ENCODE measurements around the gene MSANTD2. TPM values are rescaled to one million over a fixed set of nuclear protein-coding genes. Genes with fewer than 3 reads are reported as not detected.

MSANTD2 gene
- total RNA-seq, 1 donor from 2014 or later, result 18.7 TPM

DNA sequence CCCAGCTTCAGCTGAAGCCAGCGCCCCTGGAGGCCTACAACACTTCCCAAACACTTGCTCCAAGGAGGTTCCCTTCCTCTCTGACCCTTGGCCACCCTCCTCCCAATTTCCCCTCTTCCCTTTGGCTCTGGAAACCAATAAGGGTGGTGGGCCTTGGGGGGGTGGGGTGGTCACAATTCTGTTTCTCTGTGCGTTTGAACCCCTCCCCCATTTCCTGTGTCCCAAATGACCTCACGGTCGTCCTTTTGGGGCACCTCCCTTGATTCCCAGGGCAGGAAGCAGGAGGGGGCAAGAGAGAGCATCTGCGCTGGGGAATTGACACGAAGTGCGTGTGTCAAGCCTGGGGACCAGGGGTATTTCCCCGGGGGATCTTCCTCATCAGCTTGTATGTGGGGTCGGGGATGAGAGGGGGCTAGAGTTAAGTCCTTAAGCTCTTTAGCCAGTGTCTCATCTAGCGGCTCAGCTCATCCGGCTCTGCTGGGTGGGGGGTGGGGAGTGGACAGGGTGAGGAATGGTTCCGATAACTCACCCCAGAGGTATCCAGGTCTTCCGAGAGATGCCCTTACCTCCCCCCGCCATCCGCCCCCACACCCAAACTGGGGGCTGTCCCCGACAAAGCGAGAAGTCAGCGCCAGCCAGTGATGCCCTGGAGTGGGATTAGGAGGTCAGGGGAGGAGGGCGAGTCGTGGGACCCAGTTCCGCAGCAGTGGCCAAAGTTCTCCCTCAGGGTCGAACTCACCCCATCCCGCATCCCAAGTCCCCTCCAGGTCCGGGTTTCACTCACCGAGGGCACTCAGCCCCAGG, 38.7 kb downstream of the MSANTD2 start:
- no peak overlapping the region for H3K4me3 ChIP-seq (ENCODE audit: insufficient read depth, low read depth, low read length)
- no peak overlapping the region for H3K27ac ChIP-seq (ENCODE audit: low read depth, low read length)

DNA sequence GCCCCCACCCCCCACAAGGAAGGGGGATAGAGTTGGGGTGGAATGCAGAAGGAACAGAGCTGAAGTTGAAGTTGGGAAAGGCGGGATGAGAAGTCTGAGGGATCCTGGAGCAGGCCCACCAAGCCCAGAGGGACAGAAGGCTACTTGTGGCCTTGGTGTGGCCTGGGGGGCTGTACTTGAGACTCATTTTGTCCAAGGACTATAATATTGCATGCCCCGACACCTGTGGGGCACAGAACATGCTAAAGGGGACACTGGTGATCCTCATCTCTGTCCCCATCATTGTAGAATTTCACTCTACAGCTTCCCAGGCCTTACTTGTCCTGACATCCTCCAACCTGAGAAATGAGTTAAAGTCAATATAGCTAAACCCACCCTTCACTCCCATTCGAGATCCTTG, 39.4 kb downstream of the MSANTD2 start:
- H2AFZ ChIP-seq (ENCODE audit: low read depth, low read length), result no peak overlapping the region
- no peak overlapping the region for H3K4me3 ChIP-seq (ENCODE audit: insufficient read depth, low read depth, low read length)
- H3K36me3 ChIP-seq (ENCODE audit: insufficient read depth, low read length), result peaks cover 4% of the 10 kb centered on the region
- peaks cover 36% of the 10 kb centered on the region for H4K20me1 ChIP-seq (ENCODE audit: insufficient read depth, low read length)
- no peak overlapping the region for H3K27ac ChIP-seq (ENCODE audit: low read depth, low read length)
- H3K79me2 ChIP-seq (ENCODE audit: insufficient read depth, low read length), result no peaks in the 10 kb centered on the region
- peaks cover 34% of the 10 kb centered on the region for H3K27me3 ChIP-seq (ENCODE audit: insufficient read depth, low read length)
- no peak overlapping the region for H3K9ac ChIP-seq (ENCODE audit: low read length)
- Mint-ChIP-seq H3K36me3 (ENCODE audit: low read depth, unreplicated experiment) (peaks cover 12% of the 10 kb centered on the region), H3K27me3 (ENCODE audit: low read depth, unreplicated experiment) (peaks cover 41% of the 10 kb centered on the region), H3K4me3 (ENCODE audit: unreplicated experiment) (peak overlapping the region; percentile 76), H3K9me3 (ENCODE audit: unreplicated experiment) (no peaks in the 10 kb centered on the region), H3K27ac (ENCODE audit: unreplicated experiment) (no peak overlapping the region), H3K4me1 (ENCODE audit: low read depth, unreplicated experiment) (peaks cover 16% of the 10 kb centered on the region)
- TF ChIP-seq CTCF (IDR thresholded peaks at IDR 0.05; ENCODE audit: insufficient read depth, low read depth, low read length) (no peak), EZH2 (IDR thresholded peaks at IDR 0.05; ENCODE audit: insufficient read depth, low read length) (no peak)
- no peak overlapping the region for H3K4me2 ChIP-seq (ENCODE audit: low read length)
- FAIRE-seq (no peak), DNase-seq (ENCODE audit: low read depth) (no peak)
- peaks cover 14% of the 10 kb centered on the region for H3K4me1 ChIP-seq (ENCODE audit: insufficient read depth, low read length)
- no peaks in the 10 kb centered on the region for H3K9me3 ChIP-seq (ENCODE audit: insufficient read depth, low read depth, low read length)

More for the DNA sequence above, 38.7 kb downstream of the MSANTD2 start:
- peak overlapping the region; percentile 95 for H3K4me2 ChIP-seq (ENCODE audit: low read length)
- Mint-ChIP-seq H3K36me3 (ENCODE audit: low read depth, unreplicated experiment) (peaks cover 12% of the 10 kb centered on the region), H3K9me3 (ENCODE audit: unreplicated experiment) (no peaks in the 10 kb centered on the region), H3K27ac (ENCODE audit: unreplicated experiment) (peak overlapping the region; percentile 47), H3K4me3 (ENCODE audit: unreplicated experiment) (peak overlapping the region; percentile 76), H3K4me1 (ENCODE audit: low read depth, unreplicated experiment) (peaks cover 16% of the 10 kb centered on the region), H3K27me3 (ENCODE audit: low read depth, unreplicated experiment) (peaks cover 34% of the 10 kb centered on the region)
- H3K4me1 ChIP-seq (ENCODE audit: insufficient read depth, low read length), result peaks cover 14% of the 10 kb centered on the region
- no peak for FAIRE-seq
- H3K36me3 ChIP-seq (ENCODE audit: insufficient read depth, low read length), result peaks cover 4% of the 10 kb centered on the region
- H2AFZ ChIP-seq (ENCODE audit: low read depth, low read length), result no peak overlapping the region
- H3K79me2 ChIP-seq (ENCODE audit: insufficient read depth, low read length), result no peaks in the 10 kb centered on the region
- H4K20me1 ChIP-seq (ENCODE audit: insufficient read depth, low read length), result peaks cover 36% of the 10 kb centered on the region
- no peaks in the 10 kb centered on the region for H3K9me3 ChIP-seq (ENCODE audit: insufficient read depth, low read depth, low read length)
- H3K27me3 ChIP-seq (ENCODE audit: insufficient read depth, low read length), result peaks cover 30% of the 10 kb centered on the region
- DNase-seq (ENCODE audit: low read depth), result no peak
- no peak for TF ChIP-seq EZH2 (IDR thresholded peaks at IDR 0.05; ENCODE audit: insufficient read depth, low read length)
- no peak for TF ChIP-seq CTCF (IDR thresholded peaks at IDR 0.05; ENCODE audit: insufficient read depth, low read depth, low read length)
- no peak overlapping the region for H3K9ac ChIP-seq (ENCODE audit: low read length)

GRCh38 chr11:124760205-124760652, 40.0 kb downstream of the MSANTD2 start:
- peaks cover 34% of the 10 kb centered on the region for H3K27me3 ChIP-seq (ENCODE audit: insufficient read depth, low read length)
- peaks cover 36% of the 10 kb centered on the region for H4K20me1 ChIP-seq (ENCODE audit: insufficient read depth, low read length)
- no peaks in the 10 kb centered on the region for H3K9me3 ChIP-seq (ENCODE audit: insufficient read depth, low read depth, low read length)
- DNase-seq (ENCODE audit: low read depth) (no peak), FAIRE-seq (no peak)
- H3K4me2 ChIP-seq (ENCODE audit: low read length), result no peak overlapping the region
- peaks cover 42% of the 10 kb centered on the region for H3K27me3 Mint-ChIP-seq (ENCODE audit: low read depth, unreplicated experiment)
- no peak overlapping the region for H3K9ac ChIP-seq (ENCODE audit: low read length)
- no peak overlapping the region for H3K27ac ChIP-seq (ENCODE audit: low read depth, low read length)
- H3K36me3 ChIP-seq (ENCODE audit: insufficient read depth, low read length), result peaks cover 4% of the 10 kb centered on the region
- no peaks in the 10 kb centered on the region for H3K9me3 Mint-ChIP-seq (ENCODE audit: unreplicated experiment)
- H3K4me1 ChIP-seq (ENCODE audit: insufficient read depth, low read length), result peaks cover 14% of the 10 kb centered on the region
- peaks cover 16% of the 10 kb centered on the region for H3K4me1 Mint-ChIP-seq (ENCODE audit: low read depth, unreplicated experiment)
- H3K36me3 Mint-ChIP-seq (ENCODE audit: low read depth, unreplicated experiment), result peaks cover 8% of the 10 kb centered on the region
- no peaks in the 10 kb centered on the region for H3K79me2 ChIP-seq (ENCODE audit: insufficient read depth, low read length)
- TF ChIP-seq EZH2 (IDR thresholded peaks at IDR 0.05; ENCODE audit: insufficient read depth, low read length) (no peak), CTCF (IDR thresholded peaks at IDR 0.05; ENCODE audit: insufficient read depth, low read depth, low read length) (no peak)
- no peak overlapping the region for H2AFZ ChIP-seq (ENCODE audit: low read depth, low read length)
- H3K4me3 Mint-ChIP-seq (ENCODE audit: unreplicated experiment), result peak overlapping the region; percentile 70
- H3K27ac Mint-ChIP-seq (ENCODE audit: unreplicated experiment), result peak overlapping the region; percentile 69
- no peak overlapping the region for H3K4me3 ChIP-seq (ENCODE audit: insufficient read depth, low read depth, low read length)
